Astrocyte of the hippocampus (primary cell): ENCODE results near the gene WRNIP1.
A peak's percentile ranks its signal among the peaks of the same experiment; 100 is the strongest.

ENCODE experiments used
- DNase-seq: peaks from one replicate; pipeline ENCODE4 v3.0.0; 2011; ENCODE audit warnings: low read depth, low spot score

The WRNIP1 gene

DNA sequence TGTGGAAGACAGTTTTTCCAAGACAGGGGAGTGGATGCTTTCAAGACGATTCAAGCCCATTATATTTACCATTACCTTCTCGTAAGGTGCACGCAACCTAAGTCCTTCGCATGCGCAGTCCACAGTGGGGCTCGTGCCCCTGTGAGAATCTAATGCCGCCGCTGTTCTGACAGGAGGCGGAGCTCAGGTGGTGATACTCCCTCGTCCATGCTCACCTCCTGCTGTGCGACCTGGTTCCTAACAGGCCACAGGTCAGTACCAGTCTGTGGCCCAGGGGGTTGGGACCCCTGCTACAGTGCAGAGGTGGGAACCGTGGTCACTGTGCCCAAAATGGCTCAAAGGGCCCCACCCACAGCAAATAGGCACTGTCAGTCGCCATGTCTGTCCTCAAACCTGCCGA lies 39.8 kb downstream of the WRNIP1 start:
- no peak for DNase-seq

DNA sequence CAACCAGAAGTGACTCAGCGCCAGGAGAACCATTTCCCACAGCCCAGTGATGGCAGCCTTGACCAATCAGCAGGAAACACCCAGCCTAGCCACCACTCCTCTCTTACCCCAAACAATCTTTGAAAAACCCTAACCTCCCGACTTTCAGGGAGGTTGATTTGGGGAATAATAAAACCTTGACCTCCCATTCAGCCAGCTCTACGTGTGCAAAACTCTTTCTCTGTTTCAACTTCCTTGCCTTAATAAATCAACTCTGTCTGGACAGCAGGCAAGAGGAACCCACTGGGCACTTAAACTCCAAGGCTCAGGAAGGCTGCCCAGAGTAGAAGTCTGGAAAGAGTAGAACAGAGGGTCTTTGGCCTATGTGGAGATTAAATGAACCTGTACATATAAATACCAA lies 41.5 kb downstream of the WRNIP1 start:
- DNase-seq, result no peak

DNA sequence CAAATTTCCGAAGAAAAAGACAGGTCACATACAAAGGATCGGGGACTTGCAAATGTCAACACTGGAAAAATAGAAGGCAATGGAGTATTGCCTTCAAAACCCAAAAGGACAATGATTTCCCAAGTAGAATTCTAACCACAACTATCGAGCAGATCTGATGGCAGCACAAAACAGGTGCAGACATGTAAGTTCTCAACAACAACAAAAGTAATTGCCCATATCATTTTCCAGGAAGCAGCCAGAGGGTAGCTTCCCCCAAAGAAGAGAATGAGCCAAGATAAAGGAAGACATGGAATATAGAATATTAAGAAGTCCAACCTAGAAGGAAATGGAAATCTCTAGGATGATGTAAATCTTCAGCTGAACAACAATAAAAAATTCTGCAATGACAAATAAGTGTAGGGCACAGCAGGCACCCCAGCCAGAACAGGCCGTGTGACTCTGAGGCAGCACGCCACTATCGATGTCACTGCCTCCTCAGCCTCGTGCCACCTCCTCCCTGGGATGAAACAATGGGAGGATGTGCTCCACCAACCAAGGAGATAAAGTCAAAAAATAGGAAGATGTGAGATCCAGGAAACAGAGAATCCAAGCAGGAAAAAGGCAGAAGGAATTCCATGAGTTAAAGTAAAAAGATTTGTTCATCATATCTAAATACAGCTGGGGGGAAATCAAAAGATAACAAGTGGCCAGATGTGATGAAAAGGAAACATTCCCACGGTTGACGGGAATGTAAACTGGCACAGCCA lies 42.3 kb downstream of the WRNIP1 start:
- no peak for DNase-seq

DNA sequence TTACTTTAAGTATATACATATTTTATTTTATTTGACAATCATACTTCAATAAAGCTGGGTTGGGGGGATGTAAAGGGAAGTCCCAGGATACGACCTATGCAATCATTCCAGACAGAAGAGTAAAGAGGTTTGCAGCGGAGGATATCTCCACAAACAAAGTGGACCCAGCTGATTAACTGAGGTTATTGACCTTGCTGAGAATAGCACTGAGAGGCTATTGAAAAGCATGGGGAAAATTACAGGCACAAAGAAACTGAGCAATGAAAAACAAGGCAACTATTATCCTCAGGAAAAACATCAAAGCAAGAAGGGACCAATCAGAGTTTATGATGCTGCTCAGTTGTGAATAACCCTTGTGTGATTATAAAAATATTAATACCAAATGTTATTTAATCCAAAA lies 43.8 kb downstream of the WRNIP1 start:
- no peak for DNase-seq

DNA sequence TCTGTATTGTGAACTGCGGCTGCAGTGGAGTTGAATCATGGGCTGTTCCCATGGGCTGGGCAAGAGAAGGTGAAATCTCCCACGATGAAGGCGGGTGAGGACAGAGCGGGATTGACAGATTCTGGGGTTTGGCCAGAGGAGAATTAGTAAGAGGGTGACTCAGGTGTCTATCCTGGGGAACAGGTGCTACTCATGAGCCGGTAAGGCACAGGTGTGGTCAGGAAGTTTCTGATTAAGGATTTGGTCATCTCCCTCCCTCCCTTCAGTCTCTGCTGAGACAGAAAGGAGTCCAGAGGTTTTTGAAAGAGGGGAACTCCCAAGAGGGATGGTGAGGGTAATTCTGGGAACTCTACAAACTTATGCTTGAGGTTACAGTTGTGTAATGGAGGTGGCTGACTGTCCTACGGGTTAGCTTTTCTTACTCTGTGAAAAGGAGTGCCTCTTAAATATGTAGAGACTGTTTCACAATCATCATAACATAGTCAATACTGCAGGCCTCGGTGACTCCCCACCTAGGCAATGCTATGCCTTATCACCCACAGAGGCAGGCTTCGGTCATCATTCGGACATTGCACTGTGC lies 45.0 kb downstream of the WRNIP1 start:
- DNase-seq, result no peak

- no peak for DNase-seq
Observed at GRCh38 chr6:2812695-2813094, 47.5 kb downstream of the WRNIP1 start.

DNA sequence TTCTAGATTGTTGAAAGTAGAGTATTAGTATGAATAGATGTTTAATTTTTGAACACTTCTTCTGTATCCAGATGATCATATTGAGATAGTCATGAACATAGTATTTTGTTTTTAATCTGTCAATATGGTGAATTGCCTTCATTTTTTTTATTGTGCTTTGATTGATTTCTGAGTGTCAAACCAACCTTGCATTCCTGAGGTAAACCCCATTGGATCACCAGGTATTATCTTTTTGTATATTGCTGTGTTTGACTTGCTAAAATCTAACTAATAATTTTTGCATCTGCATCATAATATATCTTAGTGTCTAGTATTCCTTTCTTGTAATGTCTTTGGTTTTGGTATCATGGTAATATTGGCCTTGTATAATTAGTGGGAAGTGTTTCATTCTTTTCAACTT lies 51.0 kb downstream of the WRNIP1 start:
- no peak for DNase-seq

DNA sequence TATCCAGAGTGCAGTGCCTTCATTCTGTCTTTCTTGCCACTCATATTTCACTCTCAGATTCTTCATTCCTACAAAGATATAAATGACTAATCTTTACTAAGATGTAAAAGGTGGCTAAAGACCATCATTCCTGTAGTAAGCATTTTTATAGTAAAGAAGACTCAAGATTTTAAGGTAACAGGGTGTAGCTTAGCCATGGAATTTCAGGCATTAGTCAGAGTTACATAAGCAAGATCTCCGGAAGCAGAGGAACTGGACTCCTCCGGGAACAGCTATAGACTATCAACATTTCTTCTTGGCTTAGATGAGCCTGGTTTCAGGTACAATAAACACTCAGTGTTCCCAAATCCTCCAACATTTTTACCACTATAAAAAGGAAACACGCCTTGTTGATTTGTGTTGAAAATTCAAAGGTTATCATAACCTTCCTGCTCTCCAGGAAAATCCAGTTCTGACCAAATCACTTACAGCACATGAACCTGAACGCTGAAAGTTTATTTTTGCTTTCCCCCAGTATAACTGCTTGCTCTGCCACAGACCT lies 52.8 kb downstream of the WRNIP1 start:
- peak; percentile 43 for DNase-seq

- DNase-seq, result no peak
Observed at GRCh38 chr6:2818593-2818992, 53.4 kb downstream of the WRNIP1 start.

- DNase-seq, result no peak
Observed at GRCh38 chr6:2819115-2819514, 53.9 kb downstream of the WRNIP1 start.

- DNase-seq, result no peak
Observed at GRCh38 chr6:2819978-2820377, 54.8 kb downstream of the WRNIP1 start.

GRCh38 chr6:2820415-2820814 lies 55.2 kb downstream of the WRNIP1 start:
- DNase-seq, result no peak

GRCh38 chr6:2821554-2821953 lies 56.4 kb downstream of the WRNIP1 start:
- DNase-seq, result no peak

- no peak for DNase-seq
Observed at GRCh38 chr6:2823104-2823850, 58.1 kb downstream of the WRNIP1 start.

GRCh38 chr6:2826131-2826530 lies 60.9 kb downstream of the WRNIP1 start:
- DNase-seq, result no peak

GRCh38 chr6:2827142-2827541 lies 61.9 kb downstream of the WRNIP1 start:
- no peak for DNase-seq

GRCh38 chr6:2828629-2829028 lies 63.4 kb downstream of the WRNIP1 start:
- DNase-seq, result no peak

- no peak for DNase-seq
Observed at GRCh38 chr6:2829253-2829652, 64.1 kb downstream of the WRNIP1 start.

- DNase-seq, result no peak
Observed at GRCh38 chr6:2830183-2830582, 65.0 kb downstream of the WRNIP1 start.

GRCh38 chr6:2831392-2831791 lies 66.2 kb downstream of the WRNIP1 start:
- no peak for DNase-seq

GRCh38 chr6:2834262-2834661 lies 69.1 kb downstream of the WRNIP1 start:
- DNase-seq, result no peak
